ENCODE data around the gene DDX1. TPM values are rescaled to one million over a fixed set of nuclear protein-coding genes. Genes with fewer than 3 reads are reported as not detected.

The DDX1 gene
- total and polyA plus RNA-seq, 9 of the 15 experiments (the other 6 are each of a cell fraction or from before 2014, with no cell fraction given), result 116 to 277 (median 232) TPM

DNA sequence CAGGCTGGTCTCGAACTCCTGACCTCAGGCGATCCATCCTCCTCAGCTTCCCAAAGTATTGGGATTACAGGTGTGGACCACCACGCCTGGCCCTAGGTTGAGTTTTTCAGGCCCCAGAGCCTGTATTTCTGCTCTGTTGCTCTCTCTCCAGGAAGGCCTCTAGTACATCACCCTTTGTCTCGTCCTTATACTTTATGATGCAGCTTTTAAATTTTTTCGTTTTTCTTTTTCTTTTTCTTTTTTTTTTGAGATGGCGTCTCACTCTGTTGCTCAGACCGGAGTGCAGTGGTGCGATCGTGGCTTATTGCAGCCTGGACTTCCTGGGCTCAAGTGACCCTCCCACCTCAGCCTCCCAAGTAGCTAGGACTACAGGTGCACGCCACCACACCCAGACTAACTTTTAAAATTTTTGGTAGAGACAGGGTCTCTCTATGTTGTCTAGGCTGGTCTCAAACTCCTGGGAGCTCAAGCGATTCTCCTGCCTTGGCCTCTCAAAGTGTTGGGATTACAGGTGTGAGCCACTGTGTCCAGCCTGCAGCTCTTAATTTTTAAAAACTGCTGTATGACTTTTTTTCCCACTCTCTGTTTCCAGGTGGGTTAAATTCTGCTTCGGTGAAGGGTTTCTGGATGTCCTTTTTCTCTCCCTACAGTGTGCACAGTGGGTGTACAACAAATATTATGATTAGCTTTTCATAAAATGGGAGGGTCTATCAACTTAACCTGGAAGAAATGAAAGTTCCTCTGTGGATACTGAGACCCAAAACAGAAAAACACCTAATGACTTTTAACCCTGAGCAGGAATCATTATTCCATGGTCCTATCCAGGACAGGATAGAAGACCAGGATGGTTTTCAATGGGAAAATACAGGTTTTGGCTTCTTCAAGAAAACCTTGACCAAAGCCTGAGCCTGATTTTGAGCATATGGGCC lies 47.9 kb downstream of the DDX1 start:
- Histone ChIP-seq H2AFZ (ENCODE audit: low read depth, low read length) (no peak overlapping the region), H3K4me2 (ENCODE audit: insufficient read depth, low read length) (no peak overlapping the region), H3K9ac (ENCODE audit: insufficient read depth in 1 of 2, low read depth in 2 of 2, low read length in 2 of 2) (no peak overlapping the region), H3K9me3 (replicated peaks; ENCODE audit: control insufficient read depth, insufficient read depth, low read depth, low read length) (no peaks in the 10 kb centered on the region), H3K27ac (ENCODE audit: extremely low read depth, low read depth, low read length) (no peak overlapping the region), H3K36me3 (ENCODE audit: control insufficient read depth, insufficient read depth, low read length) (peaks cover 46% of the 10 kb centered on the region), H4K20me1 (replicated peaks; ENCODE audit: control insufficient read depth, insufficient read depth, low read length) (no peaks in the 10 kb centered on the region), H3K4me1 (replicated peaks in 1 of 2; ENCODE audit: control insufficient read depth in 2 of 2, insufficient read depth in 2 of 2, low read length in 2 of 2) (no peaks in the 10 kb centered on the region; a peak in 1 of 5 replicates), H3K9me1 (ENCODE audit: control insufficient read depth, insufficient read depth, low read length) (no peaks in the 10 kb centered on the region), H3K79me2 (ENCODE audit: control insufficient read depth, insufficient read depth, low read length) (no peaks in the 10 kb centered on the region), H3K27me3 (ENCODE audit: control insufficient read depth in 2 of 2, insufficient read depth in 2 of 2, low read length in 2 of 2) (no peaks in the 10 kb centered on the region), H3K4me3 (no peak overlapping the region)
- ChIA-PET POLR2A (interaction anchor here (0.7 to 0.8 kb wide), 2 partner anchors 13 to 1485 kb away, joined by 3 read pairs; no protein-coding TSS in a partner anchor), CTCF (ENCODE audit: low intra/inter-chr PET ratio) (no interaction called here)
- WGBS (ENCODE audit: insufficient coverage, low coverage, missing lambda C conversion rate), result 72% methylated on average over 10 of the region's 12 CpGs
- intact Hi-C loops (cut with micrococcal nuclease), result loop anchor here (5.0 to 10.0 kb wide), 3 partner anchors 93 to 875 kb away; no protein-coding TSS in a partner anchor
- ATAC-seq, result no peak
- FAIRE-seq, result no peak
- in situ Hi-C loops (cut with MboI), result loop anchor here (5.0 to 10.0 kb wide), 2 partner anchors 108 to 855 kb away; no protein-coding TSS in a partner anchor
- no TSS peak for BruUV-seq (replicated peaks)
- DNase-seq (ENCODE audit: extremely low read depth in 1 of 4, low spot score in 3 of 4), result no peak
- no peak for TF ChIP-seq HOXB6 (CRISPR knock-in tag; IDR thresholded peaks at IDR 0.05; ENCODE audit: borderline replicate concordance)
- no peak for TF ChIP-seq CCAR2 (IDR thresholded peaks at IDR 0.05; ENCODE audit: low read depth, low read length)

DNA sequence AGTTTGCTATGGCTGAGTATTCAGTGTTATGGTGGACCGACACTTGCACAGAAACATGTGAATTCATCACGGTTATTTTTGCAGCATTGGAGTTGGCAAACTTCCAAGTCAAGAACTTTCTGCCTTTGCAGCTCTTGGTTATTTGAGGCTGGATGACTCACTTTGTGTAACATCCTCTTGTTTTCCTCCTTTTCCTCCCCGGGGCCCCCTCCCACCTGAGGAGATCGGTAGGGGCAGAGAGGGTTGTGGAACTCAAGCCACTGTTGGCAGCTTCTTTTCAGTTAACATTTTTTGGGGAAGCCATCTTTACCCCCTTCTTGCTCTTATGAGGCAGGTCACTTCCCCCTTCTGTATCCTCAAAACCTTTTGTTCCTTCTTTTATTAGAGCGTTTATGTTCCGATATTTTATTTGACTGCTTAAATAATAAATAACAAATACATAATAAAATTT lies 48.6 kb downstream of the DDX1 start:
- no peak overlapping the region for H3K27ac ChIP-seq (ENCODE audit: extremely low read depth, low read depth, low read length)
- H2AFZ ChIP-seq (ENCODE audit: low read depth, low read length), result no peak overlapping the region
- no peaks in the 10 kb centered on the region for H4K20me1 ChIP-seq (replicated peaks; ENCODE audit: control insufficient read depth, insufficient read depth, low read length)
- H3K27me3 ChIP-seq (ENCODE audit: control insufficient read depth in 2 of 2, insufficient read depth in 2 of 2, low read length in 2 of 2), result peaks cover 0 to 4% of the 10 kb centered on the region in 2 experiments; a peak in 1 of 5 replicates
- no peaks in the 10 kb centered on the region for H3K9me3 ChIP-seq (replicated peaks; ENCODE audit: control insufficient read depth, insufficient read depth, low read depth, low read length)
- DNase-seq (ENCODE audit: extremely low read depth in 1 of 4, low spot score in 3 of 4), result peak; percentile 35 to 57 (median 44)
- intact Hi-C loops (cut with micrococcal nuclease) (loop anchor here (5.0 kb wide), 1 partner anchor 92 kb away; no protein-coding TSS in a partner anchor), in situ Hi-C loops (cut with MboI) (loop anchor here (10.0 kb wide), 1 partner anchor 855 kb away; no protein-coding TSS in a partner anchor)
- ChIA-PET POLR2A (interaction anchor here (0.7 to 0.8 kb wide), 2 partner anchors 13 to 1484 kb away, joined by 3 read pairs; no protein-coding TSS in a partner anchor), CTCF (ENCODE audit: low intra/inter-chr PET ratio) (no interaction called here)
- 36% methylated on average over 6 of the region's 6 CpGs for WGBS (ENCODE audit: insufficient coverage, low coverage, missing lambda C conversion rate)
- H3K79me2 ChIP-seq (ENCODE audit: control insufficient read depth, insufficient read depth, low read length), result no peaks in the 10 kb centered on the region
- H3K9me1 ChIP-seq (ENCODE audit: control insufficient read depth, insufficient read depth, low read length), result no peaks in the 10 kb centered on the region
- no peak overlapping the region for H3K9ac ChIP-seq (ENCODE audit: insufficient read depth in 1 of 2, low read depth in 2 of 2, low read length in 2 of 2)
- H3K4me3 ChIP-seq, result no peak overlapping the region
- BruUV-seq (replicated peaks), result no TSS peak
- H3K36me3 ChIP-seq (ENCODE audit: control insufficient read depth, insufficient read depth, low read length), result peaks cover 39% of the 10 kb centered on the region
- no peaks in the 10 kb centered on the region; a peak in 1 of 5 replicates for H3K4me1 ChIP-seq (replicated peaks in 1 of 2; ENCODE audit: control insufficient read depth in 2 of 2, insufficient read depth in 2 of 2, low read length in 2 of 2)
- FAIRE-seq, result peak; percentile 59
- ATAC-seq, result no peak
- H3K4me2 ChIP-seq (ENCODE audit: insufficient read depth, low read length), result no peak overlapping the region
- peak; percentile 81 for TF ChIP-seq FOSL1 (tag; conservative IDR thresholded peaks at IDR 0.05)
- peak; percentile 22; the same call in 1 of the 2 replicates for TF ChIP-seq NFIX (CRISPR knock-in tag; IDR thresholded peaks at IDR 0.05; ENCODE audit: low read depth)
- TF ChIP-seq, protein P1, sequence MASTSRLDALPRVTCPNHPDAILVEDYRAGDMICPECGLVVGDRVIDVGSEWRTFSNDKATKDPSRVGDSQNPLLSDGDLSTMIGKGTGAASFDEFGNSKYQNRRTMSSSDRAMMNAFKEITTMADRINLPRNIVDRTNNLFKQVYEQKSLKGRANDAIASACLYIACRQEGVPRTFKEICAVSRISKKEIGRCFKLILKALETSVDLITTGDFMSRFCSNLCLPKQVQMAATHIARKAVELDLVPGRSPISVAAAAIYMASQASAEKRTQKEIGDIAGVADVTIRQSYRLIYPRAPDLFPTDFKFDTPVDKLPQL (IDR thresholded peaks at IDR 0.05; ENCODE audit: extremely low read depth, insufficient read length), result no peak
- no peak for TF ChIP-seq MAFK (IDR thresholded peaks at IDR 0.05; ENCODE audit: low read length)
- TF ChIP-seq, protein P2, sequence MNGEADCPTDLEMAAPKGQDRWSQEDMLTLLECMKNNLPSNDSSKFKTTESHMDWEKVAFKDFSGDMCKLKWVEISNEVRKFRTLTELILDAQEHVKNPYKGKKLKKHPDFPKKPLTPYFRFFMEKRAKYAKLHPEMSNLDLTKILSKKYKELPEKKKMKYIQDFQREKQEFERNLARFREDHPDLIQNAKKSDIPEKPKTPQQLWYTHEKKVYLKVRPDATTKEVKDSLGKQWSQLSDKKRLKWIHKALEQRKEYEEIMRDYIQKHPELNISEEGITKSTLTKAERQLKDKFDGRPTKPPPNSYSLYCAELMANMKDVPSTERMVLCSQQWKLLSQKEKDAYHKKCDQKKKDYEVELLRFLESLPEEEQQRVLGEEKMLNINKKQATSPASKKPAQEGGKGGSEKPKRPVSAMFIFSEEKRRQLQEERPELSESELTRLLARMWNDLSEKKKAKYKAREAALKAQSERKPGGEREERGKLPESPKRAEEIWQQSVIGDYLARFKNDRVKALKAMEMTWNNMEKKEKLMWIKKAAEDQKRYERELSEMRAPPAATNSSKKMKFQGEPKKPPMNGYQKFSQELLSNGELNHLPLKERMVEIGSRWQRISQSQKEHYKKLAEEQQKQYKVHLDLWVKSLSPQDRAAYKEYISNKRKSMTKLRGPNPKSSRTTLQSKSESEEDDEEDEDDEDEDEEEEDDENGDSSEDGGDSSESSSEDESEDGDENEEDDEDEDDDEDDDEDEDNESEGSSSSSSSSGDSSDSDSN (IDR thresholded peaks at IDR 0.05; ENCODE audit: borderline replicate concordance in 1 of 2, low read depth in 2 of 2, low read length in 2 of 2), result no peak
- TF ChIP-seq, protein P3, sequence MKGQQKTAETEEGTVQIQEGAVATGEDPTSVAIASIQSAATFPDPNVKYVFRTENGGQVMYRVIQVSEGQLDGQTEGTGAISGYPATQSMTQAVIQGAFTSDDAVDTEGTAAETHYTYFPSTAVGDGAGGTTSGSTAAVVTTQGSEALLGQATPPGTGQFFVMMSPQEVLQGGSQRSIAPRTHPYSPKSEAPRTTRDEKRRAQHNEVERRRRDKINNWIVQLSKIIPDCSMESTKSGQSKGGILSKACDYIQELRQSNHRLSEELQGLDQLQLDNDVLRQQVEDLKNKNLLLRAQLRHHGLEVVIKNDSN (CRISPR knock-in tag; IDR thresholded peaks at IDR 0.05), result no peak

Data from K562 (cell line).